Esophagus muscularis mucosa (tissue), 4 donors: ENCODE measurements around the gene XG.

Source experiments
- EP300 ChIP-seq: sonication (generic); formaldehyde crosslinking; IDR thresholded peaks from one replicate; pipeline ENCODE4 v1.6.1; 2017; ENCODE audit warnings: antibody characterized with exemption
- POLR2A ChIP-seq: fragments of 450-650 bp; IDR thresholded peaks from one replicate; pipeline ENCODE4 v1.6.1; 2017; ENCODE audit warnings: antibody characterized with exemption, moderate library complexity, mild to moderate bottlenecking, low read depth
- POLR2AphosphoS5 ChIP-seq, 2 donors: sonication (generic); formaldehyde crosslinking; IDR thresholded peaks; one replicate each; pipeline ENCODE4 v1.6.1; 2017; ENCODE audit warnings: antibody characterized with exemption in 2 of 2
- TF ChIP-seq, protein P1 (sequence below), 3 experiments: fragments of 200-600 bp in 2 of 3; fragments of 450-650 bp in 1 of 3; sonication (generic) in 2 of 3; IDR thresholded peaks; one replicate each; pipeline ENCODE4 v1.5.1; 2017 to 2019; ENCODE audit warnings: antibody characterized with exemption in 3 of 3, mild to moderate bottlenecking in 2 of 3, moderate library complexity in 1 of 3

DNA sequence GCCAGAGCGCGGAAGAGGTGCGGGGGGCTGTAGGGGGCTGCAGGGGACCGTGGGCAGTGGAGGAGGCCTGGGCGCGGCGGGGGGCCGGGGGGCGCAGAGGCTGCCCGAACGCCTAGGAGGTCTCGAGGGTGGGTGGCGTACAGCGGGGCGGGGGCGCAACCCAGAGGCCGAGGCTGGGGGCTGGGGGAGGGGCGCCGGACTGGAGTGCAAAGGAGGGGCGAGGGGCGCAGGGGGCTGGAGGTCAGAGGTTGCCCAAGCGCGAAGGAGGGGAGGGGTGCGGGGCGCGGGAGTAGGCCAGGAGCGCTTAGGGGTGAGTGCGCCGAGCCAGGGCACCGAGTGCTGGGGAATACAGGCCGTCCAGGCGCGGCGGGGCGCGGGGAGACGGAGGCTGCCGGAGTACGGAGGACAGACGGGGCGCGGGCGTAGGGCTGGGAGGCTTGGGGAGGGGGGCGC is 77.1 kb downstream of the XG start:
- TF ChIP-seq, protein P1, sequence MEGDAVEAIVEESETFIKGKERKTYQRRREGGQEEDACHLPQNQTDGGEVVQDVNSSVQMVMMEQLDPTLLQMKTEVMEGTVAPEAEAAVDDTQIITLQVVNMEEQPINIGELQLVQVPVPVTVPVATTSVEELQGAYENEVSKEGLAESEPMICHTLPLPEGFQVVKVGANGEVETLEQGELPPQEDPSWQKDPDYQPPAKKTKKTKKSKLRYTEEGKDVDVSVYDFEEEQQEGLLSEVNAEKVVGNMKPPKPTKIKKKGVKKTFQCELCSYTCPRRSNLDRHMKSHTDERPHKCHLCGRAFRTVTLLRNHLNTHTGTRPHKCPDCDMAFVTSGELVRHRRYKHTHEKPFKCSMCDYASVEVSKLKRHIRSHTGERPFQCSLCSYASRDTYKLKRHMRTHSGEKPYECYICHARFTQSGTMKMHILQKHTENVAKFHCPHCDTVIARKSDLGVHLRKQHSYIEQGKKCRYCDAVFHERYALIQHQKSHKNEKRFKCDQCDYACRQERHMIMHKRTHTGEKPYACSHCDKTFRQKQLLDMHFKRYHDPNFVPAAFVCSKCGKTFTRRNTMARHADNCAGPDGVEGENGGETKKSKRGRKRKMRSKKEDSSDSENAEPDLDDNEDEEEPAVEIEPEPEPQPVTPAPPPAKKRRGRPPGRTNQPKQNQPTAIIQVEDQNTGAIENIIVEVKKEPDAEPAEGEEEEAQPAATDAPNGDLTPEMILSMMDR (IDR thresholded peaks at IDR 0.05), result no peak
- TF ChIP-seq POLR2A (no peak), POLR2AphosphoS5 (IDR thresholded peaks at IDR 0.05) (no peak), EP300 (no peak)
